B cell (primary cell): ENCODE measurements around the gene PVALEF. TPM values are rescaled to one million over a fixed set of nuclear protein-coding genes. Genes with fewer than 3 reads are reported as not detected.

ENCODE experiments used
- ATAC-seq: fragments of 200-7000 bp; cut with Tn5 transposase; one replicate; pipeline ENCODE4 v1.10.0; 2021; ENCODE audit warnings: low read depth, mild to moderate bottlenecking, moderate number of reproducible peaks, moderate library complexity
- CTCF ChIA-PET: fragments of 350-600 bp; sonication (Branson Sonifier 250); formaldehyde crosslinking; loops from one replicate; lab custom pipeline; 2021; ENCODE audit warnings: antibody characterized with exemption, inconsistent platforms; lab: Charles Lee
- POLR2A ChIA-PET: fragments of 350-600 bp; sonication (Branson Sonifier 250); formaldehyde crosslinking; loops from one replicate; lab custom pipeline; 2021; ENCODE audit warnings: antibody characterized with exemption; lab: Charles Lee
- DNase-seq: peaks from one replicate; pipeline ENCODE4 v3.0.0; 2013
- H2AFZ ChIP-seq: 2 replicates; pipeline ENCODE4 v1.6.1; 2012; ENCODE audit warnings: mild to moderate bottlenecking, low read depth, low read length; ENCODE audit not compliant: insufficient read depth, poor library complexity, severe bottlenecking
- H3K27ac ChIP-seq, 2 donors: 1 replicate in 1 of 2; 2 replicates in 1 of 2; pipeline ENCODE4 v1.5.1; 2012 to 2013; ENCODE audit warnings: low read length in 2 of 2, mild to moderate bottlenecking in 2 of 2, moderate library complexity in 1 of 2
- H3K27me3 ChIP-seq, 4 experiments: fragments of 200-600 bp in 1 of 4; sonication (generic) in 1 of 4; replicated peaks in 1 of 4; 1 replicate in 2 of 4; 2 replicates in 2 of 4; pipeline versions ENCODE4 v1.6.1 to v1.7.0; 2013 to 2016; ENCODE audit warnings: low read length in 3 of 4, mild to moderate bottlenecking in 2 of 4, mixed read lengths in 1 of 4, moderate library complexity in 1 of 4; ENCODE audit not compliant: insufficient read depth in 4 of 4, control insufficient read depth in 3 of 4; ENCODE audit errors: control extremely low read depth in 1 of 4
- H3K36me3 ChIP-seq, 2 experiments: replicated peaks in 1 of 2; 1 replicate in 1 of 2; 2 replicates in 1 of 2; pipeline versions ENCODE4 v1.6.1 to v1.7.1; 2013; ENCODE audit warnings: low read length in 1 of 2; ENCODE audit not compliant: insufficient read depth in 2 of 2, control insufficient read depth in 1 of 2; ENCODE audit errors: control extremely low read depth in 1 of 2, extremely low read depth in 1 of 2
- H3K4me1 ChIP-seq, 2 donors: fragments of 200-600 bp in 1 of 2; sonication (generic) in 1 of 2; 1 replicate in 1 of 2; 2 replicates in 1 of 2; pipeline versions ENCODE4 v1.5.1 to v1.6.1; 2013 to 2017; ENCODE audit warnings: low read length in 2 of 2; ENCODE audit not compliant: control insufficient read depth in 2 of 2, insufficient read depth in 2 of 2
- H3K4me2 ChIP-seq: replicated peaks from 2 replicates; pipeline ENCODE3; 2012; ENCODE audit warnings: mild to moderate bottlenecking, low read depth, low read length; ENCODE audit not compliant: poor library complexity, severe bottlenecking
- H3K4me3 ChIP-seq, 5 experiments: fragments of 200-600 bp in 1 of 5; sonication (generic) in 1 of 5; 1 replicate in 3 of 5; 2 replicates in 2 of 5; pipeline versions ENCODE4 v1.5.1 to v1.7.0; 2011 to 2016; ENCODE audit warnings: low read length in 4 of 5, mild to moderate bottlenecking in 4 of 5, low read depth in 2 of 5, control low read depth in 1 of 5, moderate library complexity in 1 of 5; ENCODE audit not compliant: insufficient read depth in 1 of 5; ENCODE audit errors: control extremely low read depth in 1 of 5, extremely low read depth in 1 of 5
- H3K79me2 ChIP-seq: fragments of 200-600 bp; sonication (generic); one replicate; pipeline ENCODE4 v1.6.0; 2016; ENCODE audit warnings: low read length; ENCODE audit not compliant: control insufficient read depth, insufficient read depth
- H3K9ac ChIP-seq: fragments of 200-600 bp; sonication (generic); 2 replicates; pipeline ENCODE4 v1.6.1; 2017; ENCODE audit warnings: mild to moderate bottlenecking, low read length, moderate library complexity
- H3K9me3 ChIP-seq, 3 donors: one replicate each; pipeline versions ENCODE4 v1.6.1 to v1.7.1; 2013; ENCODE audit warnings: low read length in 2 of 3; ENCODE audit not compliant: control insufficient read depth in 2 of 3, insufficient read depth in 1 of 3; ENCODE audit errors: control extremely low read depth in 1 of 3
- H4K20me1 ChIP-seq: 2 replicates; pipeline ENCODE4 v1.6.0; 2012; ENCODE audit warnings: mild to moderate bottlenecking, low read length; ENCODE audit not compliant: insufficient read depth, control insufficient read depth, poor library complexity, severe bottlenecking
- H3K27ac Mint-ChIP-seq: one replicate; pipeline ENCODE4 v1.8.0; 2021; ENCODE audit warnings: mixed read lengths
- H3K27me3 Mint-ChIP-seq: one replicate; pipeline ENCODE4 v1.8.0; 2021; ENCODE audit warnings: mixed read lengths
- H3K4me1 Mint-ChIP-seq: one replicate; pipeline ENCODE4 v1.8.0; 2021; ENCODE audit warnings: mixed read lengths
- H3K4me3 Mint-ChIP-seq: one replicate; pipeline ENCODE4 v1.8.0; 2021; ENCODE audit warnings: mixed read lengths
- H3K9me3 Mint-ChIP-seq: one replicate; pipeline ENCODE4 v1.8.0; 2022; ENCODE audit warnings: mixed read lengths; ENCODE audit not compliant: insufficient read depth
- EZH2 ChIP-seq: IDR thresholded peaks from 2 replicates; pipeline ENCODE4 v1.6.1; 2012; ENCODE audit warnings: borderline replicate concordance, low read depth, mild to moderate bottlenecking, moderate library complexity, low read length; ENCODE audit not compliant: insufficient read depth, poor library complexity, severe bottlenecking
- WGBS: methylation state at CpG from one replicate; pipeline ENCODE4 v1.1.5; 2013; ENCODE audit warnings: missing lambda C conversion rate; ENCODE audit not compliant: insufficient coverage; 5-methylcytosine and 5-hydroxymethylcytosine counted together
- intact Hi-C: fragments of 100-400 bp; cut with micrococcal nuclease; formaldehyde crosslinking; loops from one replicate; pipeline ENCODE4 v1.10.0; 2022
- polyA plus RNA-seq: library from polyadenylated mRNA; depleted of rRNA; stranded (reverse); fragments of >200 nt; gene quantifications from 2 replicates; pipeline ENCODE4 v1.2.3, GENCODE V29; 2012
- total RNA-seq, 2 donors: library from RNA; stranded (reverse); fragments of 120-200 nt in 1 of 2; gene quantifications; 1 replicate in 1 of 2; 2 replicates in 1 of 2; pipeline versions ENCODE4 v1.2.3 to v1.2.4, GENCODE V29; 2013 to 2022
- TF ChIP-seq, protein P1 (sequence below): fragments of 200-600 bp; IDR thresholded peaks from one replicate; pipeline ENCODE4 v1.8.0; 2022; ENCODE audit warnings: antibody characterized with exemption, mild to moderate bottlenecking

The PVALEF gene
- total and polyA plus RNA-seq, 2 donors (not counting 1 experiment from before 2014, with no cell fraction given) = not detected

DNA sequence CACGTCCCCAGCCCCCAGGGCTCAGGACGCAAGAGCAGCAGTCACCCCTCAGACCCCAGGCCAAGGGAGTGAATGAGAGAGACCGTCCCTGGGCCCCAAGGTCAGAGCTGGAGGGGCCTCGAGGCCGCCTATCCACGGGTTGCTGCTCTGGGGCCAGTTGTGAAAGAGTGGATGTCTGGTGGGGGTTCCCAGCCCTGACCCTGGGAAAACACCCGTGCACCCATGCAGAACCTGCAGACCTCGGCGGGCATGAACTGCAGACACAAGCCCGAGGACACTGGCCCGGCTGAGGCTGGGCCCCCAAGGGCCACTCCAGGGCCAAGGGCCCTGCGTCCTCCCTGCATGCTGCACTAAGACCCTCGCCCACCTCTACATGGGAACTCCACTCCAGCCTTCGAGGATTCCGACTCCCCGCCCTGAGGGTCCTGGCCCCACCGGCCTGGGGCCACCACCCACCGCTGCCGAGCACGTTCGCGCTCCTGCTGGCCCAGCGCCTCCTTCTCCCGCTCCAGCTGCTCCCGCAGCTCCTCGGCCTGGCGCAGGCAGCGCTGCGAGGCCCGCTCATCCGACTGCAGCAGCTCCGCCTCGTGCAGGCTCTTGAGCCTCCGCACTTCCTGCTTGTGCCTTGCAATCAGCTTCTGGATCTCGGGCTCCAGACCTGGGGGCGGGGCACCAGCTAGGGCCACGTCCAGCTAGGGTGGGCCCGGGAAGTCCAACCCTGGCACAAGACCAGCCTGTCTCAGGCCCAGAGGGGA, 28.3 kb downstream of the PVALEF start:
- intact Hi-C loops = no loop called here
- Histone ChIP-seq H3K9me3 (no peaks in the 10 kb centered on the region), H4K20me1 (no peaks in the 10 kb centered on the region), H3K27ac (no peak overlapping the region), H3K36me3 (peaks cover 0 to 11% of the 10 kb centered on the region in 2 experiments), H2AFZ (no peak overlapping the region), H3K27me3 (no peaks in the 10 kb centered on the region), H3K4me2 (no peak overlapping the region), H3K9ac (no peak overlapping the region), H3K4me1 (no peaks in the 10 kb centered on the region), H3K4me3 (no peak overlapping the region), H3K79me2 (no peaks in the 10 kb centered on the region)
- TF ChIP-seq EZH2 = no peak
- TF ChIP-seq, protein P1, sequence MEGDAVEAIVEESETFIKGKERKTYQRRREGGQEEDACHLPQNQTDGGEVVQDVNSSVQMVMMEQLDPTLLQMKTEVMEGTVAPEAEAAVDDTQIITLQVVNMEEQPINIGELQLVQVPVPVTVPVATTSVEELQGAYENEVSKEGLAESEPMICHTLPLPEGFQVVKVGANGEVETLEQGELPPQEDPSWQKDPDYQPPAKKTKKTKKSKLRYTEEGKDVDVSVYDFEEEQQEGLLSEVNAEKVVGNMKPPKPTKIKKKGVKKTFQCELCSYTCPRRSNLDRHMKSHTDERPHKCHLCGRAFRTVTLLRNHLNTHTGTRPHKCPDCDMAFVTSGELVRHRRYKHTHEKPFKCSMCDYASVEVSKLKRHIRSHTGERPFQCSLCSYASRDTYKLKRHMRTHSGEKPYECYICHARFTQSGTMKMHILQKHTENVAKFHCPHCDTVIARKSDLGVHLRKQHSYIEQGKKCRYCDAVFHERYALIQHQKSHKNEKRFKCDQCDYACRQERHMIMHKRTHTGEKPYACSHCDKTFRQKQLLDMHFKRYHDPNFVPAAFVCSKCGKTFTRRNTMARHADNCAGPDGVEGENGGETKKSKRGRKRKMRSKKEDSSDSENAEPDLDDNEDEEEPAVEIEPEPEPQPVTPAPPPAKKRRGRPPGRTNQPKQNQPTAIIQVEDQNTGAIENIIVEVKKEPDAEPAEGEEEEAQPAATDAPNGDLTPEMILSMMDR = no peak
- ATAC-seq (no peak), DNase-seq (no peak)
- Mint-ChIP-seq H3K9me3 (no peaks in the 10 kb centered on the region), H3K4me1 (no peaks in the 10 kb centered on the region), H3K27ac (no peak overlapping the region), H3K4me3 (no peak overlapping the region), H3K27me3 (no peaks in the 10 kb centered on the region)
- WGBS = 92% methylated on average over 38 of the region's 38 CpGs
- ChIA-PET POLR2A (no interaction called here), CTCF (no interaction called here)

DNA sequence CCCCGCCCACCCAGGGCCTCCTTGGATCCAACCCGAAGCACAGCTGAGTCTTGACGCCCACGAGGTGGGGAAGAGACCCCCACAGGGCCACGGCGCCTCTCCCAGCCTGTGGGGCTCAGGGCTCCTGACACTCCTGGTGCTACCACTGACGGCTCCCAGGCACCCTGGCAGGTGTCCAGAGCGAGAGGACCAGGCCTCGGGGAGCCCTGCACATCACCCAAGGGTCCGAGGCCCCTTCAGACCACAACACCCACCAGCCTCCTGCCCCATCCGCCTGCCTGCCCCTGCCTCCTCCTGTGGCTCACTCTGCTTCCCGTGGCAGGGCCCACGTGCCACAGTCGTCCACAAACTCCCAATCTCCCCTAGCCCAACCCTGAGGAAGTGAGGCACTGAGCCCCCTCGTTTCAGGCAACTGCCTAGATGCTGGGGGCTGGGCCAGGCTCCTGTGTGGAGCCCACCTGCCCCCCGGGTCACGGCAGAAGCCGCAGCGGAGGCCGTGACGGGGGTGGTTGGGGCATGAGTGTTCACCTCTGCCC, 29.0 kb downstream of the PVALEF start:
- Histone ChIP-seq H3K4me1 (no peaks in the 10 kb centered on the region), H2AFZ (no peak overlapping the region), H3K9me3 (no peaks in the 10 kb centered on the region), H3K9ac (no peak overlapping the region), H3K27ac (no peak overlapping the region), H3K36me3 (peaks cover 0 to 11% of the 10 kb centered on the region in 2 experiments), H3K4me3 (no peak overlapping the region), H4K20me1 (no peaks in the 10 kb centered on the region), H3K4me2 (no peak overlapping the region), H3K79me2 (no peaks in the 10 kb centered on the region), H3K27me3 (no peaks in the 10 kb centered on the region)
- Mint-ChIP-seq H3K9me3 (no peaks in the 10 kb centered on the region), H3K4me3 (no peak overlapping the region), H3K27me3 (no peaks in the 10 kb centered on the region), H3K4me1 (no peaks in the 10 kb centered on the region), H3K27ac (no peak overlapping the region)
- DNase-seq (no peak), ATAC-seq (no peak)
- ChIA-PET POLR2A (no interaction called here), CTCF (no interaction called here)
- WGBS = 96% methylated on average over 21 of the region's 21 CpGs
- TF ChIP-seq, protein P1 = no peak
- TF ChIP-seq EZH2 = no peak
- intact Hi-C loops = no loop called here
